ENCODE data around the gene SLC6A6. TPM values are rescaled to one million over a fixed set of nuclear protein-coding genes. Genes with fewer than 3 reads are reported as not detected.

Gene SLC6A6
- total RNA-seq, 2 donors from 2014 or later = 52.7 to 71.9 TPM

DNA sequence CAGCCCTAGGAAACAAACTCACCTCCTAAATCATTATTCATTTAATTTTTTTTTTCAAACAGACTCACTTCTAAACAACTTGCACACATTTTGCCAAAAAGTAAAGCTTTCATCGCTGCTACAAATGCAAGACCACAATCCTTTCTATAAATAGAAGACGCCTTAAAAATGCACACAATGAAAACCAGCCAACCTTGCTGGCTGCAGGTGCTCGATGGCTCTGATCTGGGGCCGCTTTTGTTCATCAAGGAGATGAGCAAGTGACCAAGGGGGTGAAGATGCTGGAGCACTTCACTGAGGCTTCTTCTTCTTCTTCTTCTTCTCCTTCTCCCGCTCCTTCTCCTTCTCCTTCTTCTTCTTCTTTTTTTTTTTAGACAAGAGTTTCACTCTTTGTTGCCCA is 12.7 kb upstream of the SLC6A6 start:
- no peak overlapping the region for H3K27ac Mint-ChIP-seq
- no peaks in the 10 kb centered on the region for H3K36me3 Mint-ChIP-seq
- ATAC-seq (no peak), DNase-seq (ENCODE audit: low spot score in 2 of 2) (no peak)
- no peaks in the 10 kb centered on the region for H3K9me3 Mint-ChIP-seq

GRCh38 chr3:14391033-14391432 is 11.4 kb upstream of the SLC6A6 start:
- DNase-seq (ENCODE audit: low spot score in 2 of 2) (no peak), ATAC-seq (no peak)
- no peak overlapping the region for H3K27ac Mint-ChIP-seq

GRCh38 chr3:14392231-14392630 is 10.2 kb upstream of the SLC6A6 start:
- DNase-seq (ENCODE audit: low spot score in 2 of 2) (no peak), ATAC-seq (no peak)
- H3K27ac Mint-ChIP-seq = no peak overlapping the region
- no peaks in the 10 kb centered on the region for H3K36me3 Mint-ChIP-seq
- no peaks in the 10 kb centered on the region for H3K9me3 Mint-ChIP-seq

More at GRCh38 chr3:14391033-14391432, 11.4 kb upstream of the SLC6A6 start:
- Mint-ChIP-seq H3K36me3 (no peaks in the 10 kb centered on the region), H3K9me3 (no peaks in the 10 kb centered on the region)

DNA sequence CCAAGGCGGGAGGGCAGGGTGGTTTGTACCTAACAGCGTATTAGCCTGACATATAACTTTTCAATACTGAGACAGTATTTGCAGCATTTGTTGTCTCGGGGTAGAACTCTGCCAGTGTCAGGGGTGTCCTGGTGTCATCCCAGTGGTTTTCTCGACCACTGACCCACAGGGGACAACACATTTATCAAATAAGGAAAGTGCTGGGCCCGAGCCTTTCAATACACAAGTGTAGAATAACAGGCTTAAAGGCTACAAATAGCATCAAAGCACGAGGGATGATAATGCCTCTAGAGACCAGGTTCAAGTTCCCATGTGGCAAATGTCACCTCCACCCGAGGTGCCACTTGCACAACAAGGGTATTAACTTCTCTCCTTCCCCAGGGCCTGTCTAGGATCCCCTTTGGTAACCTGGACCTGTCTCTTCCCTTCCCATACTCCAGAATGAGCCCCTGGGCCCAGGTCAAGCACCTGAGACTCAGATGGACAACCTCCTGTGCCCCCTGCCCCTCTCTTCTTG is 9.5 kb upstream of the SLC6A6 start:
- DNase-seq (ENCODE audit: low spot score in 2 of 2) (no peak), ATAC-seq (no peak)
- Mint-ChIP-seq H3K27ac (peak overlapping the region; percentile 49 to 91), H3K36me3 (no peaks in the 10 kb centered on the region), H3K9me3 (no peaks in the 10 kb centered on the region)

DNA sequence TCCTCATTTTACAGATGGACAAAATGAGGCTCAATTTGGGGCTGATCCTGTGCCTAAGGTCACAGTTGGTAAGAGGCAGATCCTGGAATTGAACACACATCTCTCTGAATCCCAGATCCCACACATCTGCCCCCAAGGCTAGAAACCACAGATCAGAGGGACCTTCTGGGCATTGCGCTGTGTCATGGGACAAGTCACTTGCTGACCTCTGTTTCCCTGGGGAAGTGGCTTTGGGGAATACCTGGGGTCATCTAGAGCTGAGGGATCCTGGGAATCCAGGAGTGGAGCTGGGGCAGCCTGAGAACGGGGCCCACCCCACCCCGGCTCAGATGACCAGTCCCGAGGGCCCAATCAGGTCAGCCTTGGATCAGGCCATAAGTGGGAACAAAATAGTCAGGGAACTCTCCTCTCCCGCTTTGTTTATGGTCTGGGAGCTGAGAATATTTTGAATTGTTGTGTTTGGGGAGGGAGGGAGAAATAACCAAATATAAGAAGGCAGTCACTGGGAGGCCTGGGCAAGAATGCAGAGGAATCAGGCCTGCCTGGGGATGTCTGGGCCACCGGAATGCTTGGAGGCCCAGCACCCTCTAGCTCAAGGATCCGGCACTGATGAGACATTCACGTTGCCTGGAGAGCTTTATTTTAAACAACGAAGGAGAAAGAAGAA is 8.8 kb upstream of the SLC6A6 start:
- H3K36me3 Mint-ChIP-seq = no peaks in the 10 kb centered on the region
- ATAC-seq (no peak), DNase-seq (ENCODE audit: low spot score in 2 of 2) (no peak)
- peak overlapping the region; percentile 49 to 91 for H3K27ac Mint-ChIP-seq
- H3K9me3 Mint-ChIP-seq = no peaks in the 10 kb centered on the region

- no peak for ATAC-seq
- no peak for DNase-seq (ENCODE audit: low spot score in 2 of 2)
- no peaks in the 10 kb centered on the region for H3K36me3 Mint-ChIP-seq
- no peaks in the 10 kb centered on the region for H3K9me3 Mint-ChIP-seq
- peak overlapping the region in 1 of 2 donors; percentile 46 for H3K27ac Mint-ChIP-seq
Measured at GRCh38 chr3:14396031-14396692, 6.2 kb upstream of the SLC6A6 start.

DNA sequence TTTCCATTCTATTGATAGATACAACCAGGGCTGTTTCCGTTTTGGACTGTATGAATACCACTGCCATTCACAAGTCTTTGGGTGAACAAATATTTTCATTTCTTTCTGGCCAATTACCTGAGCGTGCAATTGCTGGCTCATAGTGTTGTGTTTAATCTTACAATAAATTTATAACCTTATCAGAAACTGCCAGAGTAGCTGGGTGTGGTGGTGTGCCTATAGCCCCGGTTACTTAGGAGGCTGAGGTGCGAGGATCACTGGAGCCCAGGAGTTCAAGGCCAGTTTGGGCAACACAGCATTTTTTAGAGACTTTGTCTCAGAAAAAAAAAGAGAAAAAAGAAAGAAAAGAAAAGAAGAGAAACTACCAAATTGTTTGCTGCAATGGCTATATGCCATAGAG is 5.4 kb upstream of the SLC6A6 start:
- Mint-ChIP-seq H3K27ac (peak overlapping the region; percentile 24 to 66), H3K9me3 (no peaks in the 10 kb centered on the region)

GRCh38 chr3:14397531-14397930 is 4.9 kb upstream of the SLC6A6 start:
- peaks cover 0 to 1% of the 10 kb centered on the region in 2 donors for H3K36me3 Mint-ChIP-seq
- H3K27ac Mint-ChIP-seq = peak overlapping the region; percentile 24 to 66
- no peak for DNase-seq (ENCODE audit: low spot score in 2 of 2)
- H3K9me3 Mint-ChIP-seq = no peaks in the 10 kb centered on the region
- ATAC-seq = no peak

More for the DNA sequence above, 5.4 kb upstream of the SLC6A6 start:
- DNase-seq (ENCODE audit: low spot score in 2 of 2) = no peak
- ATAC-seq = no peak
- H3K36me3 Mint-ChIP-seq = no peaks in the 10 kb centered on the region

DNA sequence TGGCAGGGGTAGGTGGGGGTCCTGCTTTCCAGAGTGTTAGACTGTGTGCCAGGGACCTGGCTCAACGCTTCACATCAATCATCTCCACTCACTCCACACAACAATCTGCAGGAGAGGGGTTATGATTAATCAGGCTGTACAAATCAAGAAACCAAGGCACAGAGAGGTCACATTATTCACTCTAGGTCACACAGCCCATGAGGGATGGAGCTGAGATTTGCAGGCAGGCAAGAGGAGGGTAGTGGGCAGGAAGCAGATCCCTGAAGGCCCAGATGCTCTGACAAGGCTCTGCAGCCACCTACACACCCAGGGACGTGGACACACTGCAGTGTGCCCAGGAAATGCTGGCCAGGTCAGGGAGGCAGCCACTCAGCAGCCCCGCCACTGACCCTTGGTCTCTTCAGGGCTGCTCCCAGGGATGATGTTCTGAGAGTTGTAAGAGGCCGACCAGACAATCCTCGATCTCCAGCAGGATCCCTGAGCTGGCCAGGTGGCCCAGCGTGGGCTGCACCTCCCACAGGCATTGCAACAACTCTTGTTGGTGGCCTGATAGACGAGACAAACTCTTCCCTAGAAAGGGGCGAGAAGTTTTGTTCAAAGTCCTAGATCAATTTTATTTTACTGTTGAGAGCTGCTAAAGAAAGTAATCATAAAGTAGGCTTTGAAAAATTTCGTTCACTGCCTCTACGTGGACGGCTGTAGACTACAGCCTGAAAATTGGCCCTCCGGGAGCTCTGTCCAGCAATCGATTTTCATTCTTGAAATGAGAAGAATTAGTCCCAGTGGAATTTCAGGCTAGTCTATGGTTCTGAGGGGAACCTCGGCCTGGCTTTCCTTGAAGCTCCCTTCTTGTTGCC is 4.2 kb upstream of the SLC6A6 start:
- ATAC-seq = no peak
- H3K9me3 Mint-ChIP-seq = no peaks in the 10 kb centered on the region
- H3K36me3 Mint-ChIP-seq = peaks cover 5 to 7% of the 10 kb centered on the region in 2 donors
- H3K27ac Mint-ChIP-seq = peak overlapping the region in 1 of 2 donors; percentile 66
- no peak for DNase-seq (ENCODE audit: low spot score in 2 of 2)

DNA sequence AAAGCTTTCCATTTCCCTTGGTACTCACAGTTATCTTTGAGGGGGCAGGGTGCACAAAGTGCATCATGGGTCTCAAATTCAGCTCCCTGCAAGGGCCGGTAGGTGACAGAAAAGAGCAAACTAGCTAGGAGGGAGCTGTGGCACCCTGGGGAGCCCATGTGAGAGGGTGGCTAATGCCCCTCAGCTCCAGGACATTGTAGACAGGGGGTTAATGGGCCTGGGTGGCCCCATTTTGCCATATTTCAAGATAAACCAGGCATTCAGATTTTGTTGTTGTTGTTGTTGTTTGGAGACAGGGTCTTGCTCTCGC is 3.7 kb upstream of the SLC6A6 start:
- Mint-ChIP-seq H3K36me3 (peaks cover 10 to 11% of the 10 kb centered on the region in 2 donors), H3K27ac (no peak overlapping the region), H3K9me3 (no peaks in the 10 kb centered on the region)
- ATAC-seq (no peak), DNase-seq (ENCODE audit: low spot score in 2 of 2) (no peak)

DNA sequence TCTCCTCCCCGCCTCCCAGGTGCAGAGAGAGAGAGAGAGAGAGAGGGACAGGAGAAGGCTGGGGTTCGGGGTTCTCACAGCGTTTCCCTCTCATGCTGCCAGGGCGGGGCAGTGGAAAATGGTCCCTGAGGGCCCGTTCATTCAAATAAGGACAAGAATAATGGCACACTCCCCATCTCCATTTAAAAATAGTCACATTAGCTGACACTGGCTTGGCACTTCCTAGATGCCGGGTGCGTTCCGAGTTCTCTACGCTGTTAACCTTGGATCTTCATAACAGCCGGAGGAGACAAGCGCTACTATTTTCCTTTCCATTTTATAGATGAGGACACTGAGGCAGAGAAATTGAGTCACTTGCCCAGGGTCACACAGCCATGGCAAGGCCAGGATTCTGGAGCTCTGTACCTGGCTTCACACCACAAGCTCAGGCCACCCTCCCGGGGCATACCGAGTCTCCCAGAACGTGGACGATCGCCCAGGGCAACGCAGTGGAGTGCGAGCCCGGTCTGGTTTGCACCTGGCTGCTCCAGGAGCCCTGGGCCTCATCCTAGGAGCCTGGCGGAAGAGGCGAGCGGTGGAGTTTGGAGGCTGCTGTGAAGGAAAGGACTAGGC is 608 bp upstream of the SLC6A6 start:
- no peaks in the 10 kb centered on the region for H3K9me3 Mint-ChIP-seq
- DNase-seq (ENCODE audit: low spot score in 2 of 2) (no peak), ATAC-seq (no peak)
- H3K27ac Mint-ChIP-seq = peak overlapping the region; percentile 91 to 95
- H3K36me3 Mint-ChIP-seq = peaks cover 11 to 28% of the 10 kb centered on the region in 2 donors

- Mint-ChIP-seq H3K27ac (peak overlapping the region; percentile 95 to 96), H3K36me3 (peaks cover 11 to 28% of the 10 kb centered on the region in 2 donors), H3K9me3 (no peaks in the 10 kb centered on the region)
- ATAC-seq = no peak
- no peak for DNase-seq (ENCODE audit: low spot score in 2 of 2)
Measured at GRCh38 chr3:14403619-14404155, 1.3 kb downstream of the SLC6A6 start.

DNA sequence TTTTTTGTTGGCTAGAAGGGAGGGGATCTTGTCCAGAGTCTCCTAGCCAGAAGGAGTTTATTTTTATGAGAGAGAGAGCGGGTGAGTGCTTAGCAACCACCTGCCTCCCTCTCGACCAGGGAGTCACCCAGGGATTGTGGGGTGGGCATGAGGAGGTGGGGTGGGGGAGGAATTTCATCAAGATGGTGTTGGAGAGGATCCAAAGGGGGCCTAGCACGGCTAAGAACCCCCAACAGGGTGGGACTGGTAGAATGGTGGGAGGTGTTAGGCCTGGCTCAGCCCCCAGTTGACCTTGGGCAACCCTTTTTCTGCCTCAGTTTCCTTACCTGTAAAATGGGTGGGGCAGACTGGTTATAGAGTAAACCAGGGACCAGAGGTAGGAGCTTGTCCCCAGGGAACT is 1.8 kb downstream of the SLC6A6 start:
- ATAC-seq = no peak
- peak overlapping the region; percentile 95 for H3K27ac Mint-ChIP-seq

DNA sequence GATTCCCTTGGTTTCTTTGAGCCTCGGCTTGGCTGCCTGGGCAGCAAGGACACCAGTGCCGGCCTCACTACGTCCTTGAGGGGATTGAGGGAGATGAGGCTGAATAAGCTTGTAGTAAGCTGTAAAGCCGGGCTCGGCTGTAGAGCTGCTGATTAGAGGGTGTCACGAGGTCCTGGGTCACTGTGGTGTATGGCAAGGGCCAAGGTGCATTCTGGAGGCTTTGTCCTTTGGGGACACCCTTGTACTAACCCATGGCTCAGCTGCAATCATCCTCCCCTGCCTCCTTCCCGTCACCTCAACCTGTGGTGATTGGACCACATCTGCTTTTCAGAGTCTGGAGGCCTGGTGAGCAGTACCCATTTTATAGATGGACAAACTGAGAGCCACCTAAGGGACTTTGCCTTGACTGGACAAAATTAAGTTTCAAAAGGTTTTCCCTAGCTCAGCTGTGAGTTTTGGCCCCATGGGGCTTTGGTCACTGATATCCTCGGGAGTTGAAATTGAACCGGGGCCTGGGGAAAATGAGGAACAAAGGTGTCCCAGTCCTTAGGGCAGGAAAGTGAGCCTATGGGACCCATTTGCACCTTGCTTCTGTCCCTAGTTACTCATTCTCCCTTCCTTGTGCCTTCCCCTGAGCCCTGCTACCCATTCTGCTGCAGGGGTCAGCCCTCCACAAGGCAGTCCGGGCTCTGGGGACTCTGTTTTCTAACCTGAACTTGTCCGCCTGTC is 2.4 kb downstream of the SLC6A6 start:
- Mint-ChIP-seq H3K9me3 (no peaks in the 10 kb centered on the region), H3K36me3 (peaks cover 11 to 28% of the 10 kb centered on the region in 2 donors), H3K27ac (peak overlapping the region; percentile 95)
- DNase-seq (ENCODE audit: low spot score in 2 of 2) (no peak), ATAC-seq (no peak)

More for the DNA sequence above, 1.8 kb downstream of the SLC6A6 start:
- DNase-seq (ENCODE audit: low spot score in 2 of 2) = no peak
- peaks cover 11 to 28% of the 10 kb centered on the region in 2 donors for H3K36me3 Mint-ChIP-seq
- no peaks in the 10 kb centered on the region for H3K9me3 Mint-ChIP-seq

DNA sequence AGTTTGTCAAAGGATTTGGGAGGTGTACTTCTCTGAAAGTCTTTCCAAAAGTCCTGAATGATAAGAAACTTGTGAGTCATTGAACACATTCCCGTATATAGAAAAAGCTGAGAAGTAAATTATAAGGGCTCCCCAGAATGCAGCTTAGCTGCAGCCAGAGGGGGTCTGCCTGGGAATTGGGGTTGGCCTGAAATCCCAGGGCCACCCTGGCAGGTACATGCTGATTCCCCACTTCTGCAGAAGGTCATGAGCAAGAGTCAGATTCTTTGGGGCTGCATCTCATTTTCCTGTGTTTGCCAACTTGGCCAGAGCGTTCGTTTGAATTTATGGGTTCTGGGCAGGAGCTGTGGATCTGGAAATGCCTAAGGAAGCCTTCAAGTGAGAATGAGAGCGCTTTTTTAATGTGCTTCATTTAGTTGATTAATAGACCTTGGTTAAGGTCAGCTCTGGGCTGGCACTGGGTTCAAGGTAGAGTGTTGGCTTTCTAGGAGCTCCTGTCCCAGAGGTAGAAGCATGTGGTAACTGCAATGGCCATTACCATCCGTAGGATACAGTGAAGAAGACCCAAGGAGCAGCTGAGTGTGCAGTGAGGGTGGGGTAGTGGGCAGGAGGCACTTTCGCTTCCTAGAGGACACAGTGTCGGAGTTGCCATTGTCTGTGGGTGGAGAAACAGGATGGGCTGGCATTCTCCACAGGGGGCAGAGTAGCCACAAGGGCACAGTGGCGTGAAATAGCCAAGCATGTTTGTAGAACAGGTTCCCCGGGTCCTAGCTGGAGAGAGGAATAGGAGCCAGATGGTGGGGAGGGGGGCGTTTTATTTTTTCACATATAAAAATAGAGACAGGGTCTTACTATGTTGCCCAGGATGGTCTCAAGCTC is 3.2 kb downstream of the SLC6A6 start:
- H3K36me3 Mint-ChIP-seq = peaks cover 11 to 28% of the 10 kb centered on the region in 2 donors
- ATAC-seq = no peak

More for the DNA sequence above, 3.2 kb downstream of the SLC6A6 start:
- no peak for DNase-seq (ENCODE audit: low spot score in 2 of 2)
- H3K27ac Mint-ChIP-seq = peak overlapping the region; percentile 19 to 69
- H3K9me3 Mint-ChIP-seq = no peaks in the 10 kb centered on the region
